ENCODE data around the gene MADD. TPM values are rescaled to one million over a fixed set of nuclear protein-coding genes. Genes with fewer than 3 reads are reported as not detected.
A peak's percentile ranks its signal among the peaks of the same experiment; 100 is the strongest.

Gene MADD
- total and polyA plus RNA-seq, 11 donors = 22.6 to 60.6 (median 40.2) TPM

- DNase-seq (no peak), ATAC-seq (no peak)
- WGBS, 4 donors = 83 to 89% (median 89%) methylated on average over 4 of the region's 4 CpGs
- Histone ChIP-seq H3K27me3 (no peaks in the 10 kb centered on the region), H3K4me3 (no peak overlapping the region), H3K36me3 (peaks cover 3 to 84% (median 80%) of the 10 kb centered on the region in 9 donors), H3K9me3 (no peaks in the 10 kb centered on the region), H3K4me1 (peaks cover 0 to 40% (median 16%) of the 10 kb centered on the region in 12 donors), H3K27ac (peak overlapping the region in 1 of 12 donors; percentile 14)
- intact Hi-C loops (cut with DNase I) = loop anchor here in 3 of 10 donors (10.0 kb wide), 2 partner anchors 48 to 102 kb away; partner anchors contain the start of gene ARFGAP2 (in 1 of the 3)
- TF ChIP-seq CTCF (IDR thresholded peaks at IDR 0.05) (no peak), POLR2A (IDR thresholded peaks at IDR 0.05) (no peak)
These were observed 7.0 kb downstream of the MADD start for GRCh38 chr11:47276923-47277322.

GRCh38 chr11:47278058-47278457, 8.1 kb downstream of the MADD start:
- Histone ChIP-seq H3K36me3 (peaks cover 3 to 96% (median 92%) of the 10 kb centered on the region in 9 donors), H3K4me1 (peaks cover 0 to 28% (median 7%) of the 10 kb centered on the region in 12 donors), H3K9me3 (no peaks in the 10 kb centered on the region), H3K27me3 (no peaks in the 10 kb centered on the region), H3K4me3 (no peak overlapping the region), H3K27ac (peak overlapping the region in 2 of 12 donors; percentile 1 to 14)
- ATAC-seq (no peak), DNase-seq (no peak)
- 54 to 64% (median 60%) methylated on average over 3 of the region's 3 CpGs for WGBS, 4 donors
- intact Hi-C loops (cut with DNase I) = loop anchor here in 3 of 10 donors (10.0 kb wide), 2 partner anchors 47 to 103 kb away; partner anchors contain the start of gene ARFGAP2 (in 1 of the 3)
- TF ChIP-seq POLR2A (IDR thresholded peaks at IDR 0.05) (no peak), CTCF (IDR thresholded peaks at IDR 0.05) (no peak)

- TF ChIP-seq CTCF (IDR thresholded peaks at IDR 0.05) (no peak), POLR2A (IDR thresholded peaks at IDR 0.05) (no peak)
These were observed 8.8 kb downstream of the MADD start for GRCh38 chr11:47278769-47279168.

GRCh38 chr11:47280099-47280498, 10.2 kb downstream of the MADD start:
- Histone ChIP-seq H3K36me3 (peaks cover 8 to 100% (median 100%) of the 10 kb centered on the region in 9 donors), H3K27me3 (no peaks in the 10 kb centered on the region), H3K4me1 (peaks cover 0 to 23% (median 5%) of the 10 kb centered on the region in 12 donors), H3K27ac (peak overlapping the region in 8 of 12 donors; percentile 19 to 78 (median 46)), H3K9me3 (no peaks in the 10 kb centered on the region), H3K4me3 (no peak overlapping the region)
- intact Hi-C loops (cut with DNase I) = no loop called here
- TF ChIP-seq CTCF (IDR thresholded peaks at IDR 0.05) = no peak
- TF ChIP-seq POLR2A (IDR thresholded peaks at IDR 0.05) = no peak
- no peak for DNase-seq
- peak; percentile 78 to 90 (median 84) for ATAC-seq

More at GRCh38 chr11:47278769-47279168, 8.8 kb downstream of the MADD start:
- no peak for ATAC-seq
- DNase-seq = no peak
- H3K4me1 ChIP-seq = peaks cover 0 to 23% (median 5%) of the 10 kb centered on the region in 12 donors
- peak overlapping the region in 1 of 12 donors; percentile 78 for H3K27ac ChIP-seq
- no peaks in the 10 kb centered on the region for H3K27me3 ChIP-seq
- WGBS, 4 donors = 86 to 91% (median 89%) methylated on average over 4 of the region's 4 CpGs
- H3K4me3 ChIP-seq = no peak overlapping the region
- H3K9me3 ChIP-seq = no peaks in the 10 kb centered on the region
- H3K36me3 ChIP-seq = peaks cover 5 to 100% (median 99%) of the 10 kb centered on the region in 9 donors
- intact Hi-C loops (cut with DNase I) = loop anchor here in 3 of 10 donors (10.0 kb wide), 2 partner anchors 46 to 104 kb away; partner anchors contain the start of gene ARFGAP2 (in 1 of the 3)

Data from heart left ventricle (tissue), 16 donors.